Loucy (cell line): ENCODE data around the gene EXOSC10.
A peak's percentile ranks its signal among the peaks of the same experiment; 100 is the strongest.

Experiments used
- H2AFZ ChIP-seq: fragments of 200-600 bp; sonication (generic); 2 replicates; pipeline ENCODE4 v1.6.0; 2016; ENCODE audit warnings: antibody characterized with exemption, mild to moderate bottlenecking, low read length, moderate library complexity
- H3F3A ChIP-seq: fragments of 200-600 bp; 2 replicates; pipeline ENCODE4 v1.6.0; 2016; ENCODE audit warnings: antibody characterized with exemption, low read depth, mild to moderate bottlenecking
- H3K27me3 ChIP-seq: fragments of 200-600 bp; sonication (generic); 2 replicates; pipeline ENCODE4 v1.6.1; 2014; ENCODE audit warnings: low read length, mild to moderate bottlenecking; ENCODE audit not compliant: insufficient read depth, poor library complexity, severe bottlenecking
- H3K36me3 ChIP-seq: fragments of 200-600 bp; sonication (generic); 2 replicates; pipeline ENCODE4 v1.6.1; 2016; ENCODE audit warnings: low read length; ENCODE audit not compliant: insufficient read depth
- H3K4me1 ChIP-seq: fragments of 200-600 bp; sonication (generic); 2 replicates; pipeline ENCODE4 v1.5.1; 2014; ENCODE audit warnings: low read length, mild to moderate bottlenecking; ENCODE audit not compliant: insufficient read depth, poor library complexity, severe bottlenecking
- H3K4me2 ChIP-seq: fragments of 200-600 bp; sonication (generic); 2 replicates; pipeline ENCODE4 v1.6.0; 2014; ENCODE audit warnings: antibody characterized with exemption, low read length, low read depth, mild to moderate bottlenecking; ENCODE audit not compliant: poor library complexity, severe bottlenecking
- H3K4me3 ChIP-seq: fragments of 200-600 bp; sonication (generic); 2 replicates; pipeline ENCODE4 v1.5.1; 2014; ENCODE audit warnings: low read length, mild to moderate bottlenecking, mixed read lengths; ENCODE audit not compliant: poor library complexity, severe bottlenecking
- H3K79me2 ChIP-seq: fragments of 200-600 bp; sonication (generic); 2 replicates; pipeline ENCODE4 v1.6.1; 2014; ENCODE audit warnings: low read length; ENCODE audit not compliant: insufficient read depth
- H3K9ac ChIP-seq: fragments of 200-600 bp; sonication (generic); 2 replicates; pipeline ENCODE4 v1.6.0; 2014; ENCODE audit warnings: mild to moderate bottlenecking, low read depth, low read length, moderate library complexity; ENCODE audit not compliant: poor library complexity, severe bottlenecking
- H3K9me2 ChIP-seq: fragments of 200-600 bp; sonication (generic); replicated peaks from 2 replicates; pipeline ENCODE4 v1.6.1; 2016; ENCODE audit warnings: low read depth, low read length, mixed read lengths
- H3K9me3 ChIP-seq: fragments of 200-600 bp; sonication (generic); 2 replicates; pipeline ENCODE4 v1.6.1; 2014; ENCODE audit warnings: mild to moderate bottlenecking, antibody characterized with exemption, low read length, low read depth; ENCODE audit not compliant: insufficient read depth
- H4K20me1 ChIP-seq: fragments of 200-600 bp; sonication (generic); 2 replicates; pipeline ENCODE4 v1.6.0; 2014; ENCODE audit warnings: antibody characterized with exemption, low read length, mild to moderate bottlenecking; ENCODE audit not compliant: insufficient read depth, poor library complexity, severe bottlenecking
- EZH2phosphoT487 ChIP-seq: fragments of 200-600 bp; IDR thresholded peaks from 2 replicates; pipeline ENCODE4 v1.6.1; 2018; ENCODE audit warnings: antibody characterized with exemption, mild to moderate bottlenecking, moderate library complexity, borderline replicate concordance
- TF ChIP-seq, protein P1 (sequence below): fragments of 200-600 bp; sonication (generic); conservative IDR thresholded peaks from 2 replicates; pipeline ENCODE4 v1.5.1; 2014; ENCODE audit warnings: mild to moderate bottlenecking, antibody characterized with exemption, low read length

EXOSC10 gene

GRCh38 chr1:11099310-11100148 lies at the start of gene EXOSC10:
Gene EXOSC10, minus strand, starts transcription at chr1:11099869. Its CDS starts 38 bp downstream, at chr1:11099831.
- H3K9me2 ChIP-seq = no peaks in the 10 kb centered on the region
- peak within 1 kb of the TSS; percentile 98 for H3K4me2 ChIP-seq
- peak within 1 kb of the TSS; percentile 93 for H3K9ac ChIP-seq
- no peaks in the 10 kb centered on the region for H3K27me3 ChIP-seq
- H4K20me1 ChIP-seq = peaks cover 18% of the 10 kb centered on the region
- no peaks in the 10 kb centered on the region for H3K9me3 ChIP-seq
- peaks cover 13% of the 10 kb centered on the region for H3K4me1 ChIP-seq
- peaks cover 30% of the 10 kb centered on the region for H3K79me2 ChIP-seq
- peak within 1 kb of the TSS; percentile 100 for H3K4me3 ChIP-seq
- peak within 1 kb of the TSS; percentile 87 for H2AFZ ChIP-seq
- no peaks in the 10 kb centered on the region for H3F3A ChIP-seq
- TF ChIP-seq, protein P1, sequence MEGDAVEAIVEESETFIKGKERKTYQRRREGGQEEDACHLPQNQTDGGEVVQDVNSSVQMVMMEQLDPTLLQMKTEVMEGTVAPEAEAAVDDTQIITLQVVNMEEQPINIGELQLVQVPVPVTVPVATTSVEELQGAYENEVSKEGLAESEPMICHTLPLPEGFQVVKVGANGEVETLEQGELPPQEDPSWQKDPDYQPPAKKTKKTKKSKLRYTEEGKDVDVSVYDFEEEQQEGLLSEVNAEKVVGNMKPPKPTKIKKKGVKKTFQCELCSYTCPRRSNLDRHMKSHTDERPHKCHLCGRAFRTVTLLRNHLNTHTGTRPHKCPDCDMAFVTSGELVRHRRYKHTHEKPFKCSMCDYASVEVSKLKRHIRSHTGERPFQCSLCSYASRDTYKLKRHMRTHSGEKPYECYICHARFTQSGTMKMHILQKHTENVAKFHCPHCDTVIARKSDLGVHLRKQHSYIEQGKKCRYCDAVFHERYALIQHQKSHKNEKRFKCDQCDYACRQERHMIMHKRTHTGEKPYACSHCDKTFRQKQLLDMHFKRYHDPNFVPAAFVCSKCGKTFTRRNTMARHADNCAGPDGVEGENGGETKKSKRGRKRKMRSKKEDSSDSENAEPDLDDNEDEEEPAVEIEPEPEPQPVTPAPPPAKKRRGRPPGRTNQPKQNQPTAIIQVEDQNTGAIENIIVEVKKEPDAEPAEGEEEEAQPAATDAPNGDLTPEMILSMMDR = no peak
- TF ChIP-seq EZH2phosphoT487 = no peak
- H3K36me3 ChIP-seq = peaks cover 11% of the 10 kb centered on the region; the same call in 1 of the 2 replicates

GRCh38 chr1:11147197-11147770 lies 47.6 kb upstream of the EXOSC10 start:
- Histone ChIP-seq H3K9me2 (no peaks in the 10 kb centered on the region), H3K9me3 (no peaks in the 10 kb centered on the region), H4K20me1 (no peaks in the 10 kb centered on the region), H3K36me3 (peaks cover 92% of the 10 kb centered on the region; the same call in 1 of the 2 replicates), H3K4me3 (no peak overlapping the region), H3K9ac (no peak overlapping the region), H3K27me3 (no peaks in the 10 kb centered on the region), H2AFZ (no peak overlapping the region), H3K4me2 (no peak overlapping the region), H3F3A (no peaks in the 10 kb centered on the region), H3K4me1 (no peaks in the 10 kb centered on the region), H3K79me2 (no peaks in the 10 kb centered on the region)
- TF ChIP-seq, protein P1 = no peak
- TF ChIP-seq EZH2phosphoT487 = no peak

DNA sequence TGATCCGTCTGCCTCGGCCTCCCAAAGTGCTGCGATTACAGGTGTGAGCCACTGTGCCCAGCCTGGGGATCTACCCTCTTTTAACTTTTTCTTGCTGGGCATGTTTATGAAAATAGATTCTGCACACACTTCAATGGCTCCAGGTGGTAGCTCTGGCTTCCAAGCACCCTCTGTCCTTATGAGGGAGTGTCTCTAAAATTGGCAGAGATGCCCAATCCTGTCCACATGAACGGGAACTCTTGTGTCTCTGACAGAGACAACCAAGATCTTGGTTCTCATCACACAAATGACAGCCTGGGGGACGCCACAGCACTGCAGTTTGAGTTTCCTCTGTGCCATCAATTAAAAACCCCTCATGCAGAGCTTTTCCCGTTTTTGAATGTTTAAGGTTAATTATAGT lies 46.1 kb upstream of the EXOSC10 start:
- no peaks in the 10 kb centered on the region for H3K9me3 ChIP-seq
- H3K79me2 ChIP-seq = no peaks in the 10 kb centered on the region
- no peak overlapping the region for H3K9ac ChIP-seq
- no peaks in the 10 kb centered on the region for H4K20me1 ChIP-seq
- H2AFZ ChIP-seq = no peak overlapping the region
- H3K4me3 ChIP-seq = no peak overlapping the region
- no peaks in the 10 kb centered on the region for H3K9me2 ChIP-seq
- H3F3A ChIP-seq = no peaks in the 10 kb centered on the region
- H3K4me2 ChIP-seq = no peak overlapping the region
- no peaks in the 10 kb centered on the region for H3K27me3 ChIP-seq
- H3K36me3 ChIP-seq = peaks cover 77% of the 10 kb centered on the region; the same call in 1 of the 2 replicates
- TF ChIP-seq, protein P1 = no peak
- no peak for TF ChIP-seq EZH2phosphoT487
- no peaks in the 10 kb centered on the region for H3K4me1 ChIP-seq
